Stomach (tissue), 4 donors: Measurements from ENCODE around the gene YY1AP1.

Experiments used
- POLR2A ChIP-seq, 4 donors: fragments of 450-650 bp; IDR thresholded peaks; one replicate each; pipeline ENCODE4 v1.6.1; 2016; ENCODE audit warnings: antibody characterized with exemption in 4 of 4, control low read depth in 2 of 4, mild to moderate bottlenecking in 1 of 4, moderate library complexity in 1 of 4
- TF ChIP-seq, protein P1 (sequence below), 7 experiments: fragments of 450-650 bp in 4 of 7; fragments of 200-600 bp in 3 of 7; sonication (generic) in 3 of 7; IDR thresholded peaks; one replicate each; pipeline ENCODE4 v1.5.1; 2016 to 2019; ENCODE audit warnings: antibody characterized with exemption in 7 of 7, control low read depth in 2 of 7, mild to moderate bottlenecking in 1 of 7

DNA sequence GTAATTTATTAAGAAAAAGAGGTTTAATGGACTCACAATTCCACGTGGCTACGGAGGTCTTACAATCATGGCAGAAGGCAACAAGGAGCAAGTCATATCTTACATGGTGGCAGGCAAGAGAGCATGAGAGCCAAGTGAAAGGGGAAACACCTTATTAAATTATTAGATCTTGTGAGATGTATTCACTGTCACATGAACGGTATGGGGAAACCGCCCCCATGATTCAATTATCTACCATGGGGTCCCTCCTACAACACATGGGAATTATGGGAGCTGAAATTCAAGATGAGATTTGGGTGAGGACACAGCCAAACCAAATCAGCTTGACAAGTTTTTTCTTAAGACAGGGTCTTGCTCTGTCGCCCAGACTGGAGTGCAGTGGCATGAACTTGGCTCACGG, 14.6 kb upstream of the YY1AP1 start:
- no peak for TF ChIP-seq POLR2A (IDR thresholded peaks at IDR 0.05)
- TF ChIP-seq, protein P1, sequence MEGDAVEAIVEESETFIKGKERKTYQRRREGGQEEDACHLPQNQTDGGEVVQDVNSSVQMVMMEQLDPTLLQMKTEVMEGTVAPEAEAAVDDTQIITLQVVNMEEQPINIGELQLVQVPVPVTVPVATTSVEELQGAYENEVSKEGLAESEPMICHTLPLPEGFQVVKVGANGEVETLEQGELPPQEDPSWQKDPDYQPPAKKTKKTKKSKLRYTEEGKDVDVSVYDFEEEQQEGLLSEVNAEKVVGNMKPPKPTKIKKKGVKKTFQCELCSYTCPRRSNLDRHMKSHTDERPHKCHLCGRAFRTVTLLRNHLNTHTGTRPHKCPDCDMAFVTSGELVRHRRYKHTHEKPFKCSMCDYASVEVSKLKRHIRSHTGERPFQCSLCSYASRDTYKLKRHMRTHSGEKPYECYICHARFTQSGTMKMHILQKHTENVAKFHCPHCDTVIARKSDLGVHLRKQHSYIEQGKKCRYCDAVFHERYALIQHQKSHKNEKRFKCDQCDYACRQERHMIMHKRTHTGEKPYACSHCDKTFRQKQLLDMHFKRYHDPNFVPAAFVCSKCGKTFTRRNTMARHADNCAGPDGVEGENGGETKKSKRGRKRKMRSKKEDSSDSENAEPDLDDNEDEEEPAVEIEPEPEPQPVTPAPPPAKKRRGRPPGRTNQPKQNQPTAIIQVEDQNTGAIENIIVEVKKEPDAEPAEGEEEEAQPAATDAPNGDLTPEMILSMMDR (IDR thresholded peaks at IDR 0.05) = no peak
